Astrocyte (in vitro differentiated cells and primary cell): ENCODE measurements around the gene KRTAP5-3.

ENCODE experiments used
- EZH2 ChIP-seq: IDR thresholded peaks from 2 replicates; pipeline ENCODE4 v1.6.1; 2012; ENCODE audit warnings: mild to moderate bottlenecking, low read length, inconsistent platforms; ENCODE audit not compliant: insufficient read depth
- TF ChIP-seq, protein P1 (sequence below): IDR thresholded peaks from 2 replicates; pipeline ENCODE4 v1.5.1; 2011; ENCODE audit warnings: low read depth, mild to moderate bottlenecking, inconsistent platforms, low read length, moderate library complexity; ENCODE audit not compliant: insufficient read depth

DNA sequence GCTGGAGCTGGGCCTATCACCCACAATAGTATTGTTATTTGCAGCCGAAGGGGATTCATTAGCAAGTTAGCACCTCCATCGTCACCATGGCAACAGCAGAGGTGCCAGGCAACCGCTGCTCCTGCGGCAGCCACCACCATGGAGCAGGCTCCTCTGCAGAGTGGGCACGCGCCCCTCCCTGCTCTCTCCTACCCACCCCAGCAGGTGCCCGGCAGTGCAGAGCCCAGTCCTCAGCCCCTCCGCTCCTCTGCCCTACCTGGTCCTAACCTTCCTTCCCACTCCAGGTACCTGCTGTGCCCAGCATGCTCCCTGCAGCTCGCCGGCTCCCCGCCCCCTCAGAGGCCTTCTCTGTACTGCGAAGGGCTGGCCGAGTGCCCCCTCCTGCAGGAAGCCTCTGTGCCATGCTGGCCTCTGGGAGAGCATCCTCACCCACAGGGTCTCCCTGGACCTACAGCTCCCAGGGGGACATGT lies 39.8 kb downstream of the KRTAP5-3 start:
- TF ChIP-seq, protein P1, sequence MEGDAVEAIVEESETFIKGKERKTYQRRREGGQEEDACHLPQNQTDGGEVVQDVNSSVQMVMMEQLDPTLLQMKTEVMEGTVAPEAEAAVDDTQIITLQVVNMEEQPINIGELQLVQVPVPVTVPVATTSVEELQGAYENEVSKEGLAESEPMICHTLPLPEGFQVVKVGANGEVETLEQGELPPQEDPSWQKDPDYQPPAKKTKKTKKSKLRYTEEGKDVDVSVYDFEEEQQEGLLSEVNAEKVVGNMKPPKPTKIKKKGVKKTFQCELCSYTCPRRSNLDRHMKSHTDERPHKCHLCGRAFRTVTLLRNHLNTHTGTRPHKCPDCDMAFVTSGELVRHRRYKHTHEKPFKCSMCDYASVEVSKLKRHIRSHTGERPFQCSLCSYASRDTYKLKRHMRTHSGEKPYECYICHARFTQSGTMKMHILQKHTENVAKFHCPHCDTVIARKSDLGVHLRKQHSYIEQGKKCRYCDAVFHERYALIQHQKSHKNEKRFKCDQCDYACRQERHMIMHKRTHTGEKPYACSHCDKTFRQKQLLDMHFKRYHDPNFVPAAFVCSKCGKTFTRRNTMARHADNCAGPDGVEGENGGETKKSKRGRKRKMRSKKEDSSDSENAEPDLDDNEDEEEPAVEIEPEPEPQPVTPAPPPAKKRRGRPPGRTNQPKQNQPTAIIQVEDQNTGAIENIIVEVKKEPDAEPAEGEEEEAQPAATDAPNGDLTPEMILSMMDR = no peak
- TF ChIP-seq EZH2 = no peak
